ENCODE measurements around the gene RAPGEF3. TPM values are rescaled to one million over a fixed set of nuclear protein-coding genes. Genes with fewer than 3 reads are reported as not detected.

Gene RAPGEF3
- total RNA-seq, 2 donors from 2014 or later, result 10.1 TPM

GRCh38 chr12:47748899-47749298 is 9.8 kb downstream of the RAPGEF3 start:
- H3K4me3 ChIP-seq, result no peak overlapping the region
- H3K27me3 ChIP-seq, result no peaks in the 10 kb centered on the region
- H3K4me1 ChIP-seq, result peaks cover 9% of the 10 kb centered on the region
- no peaks in the 10 kb centered on the region for H3K36me3 ChIP-seq
- TF ChIP-seq CTCF (IDR thresholded peaks at IDR 0.05), result no peak
- H3K27ac ChIP-seq, result no peak overlapping the region
- no peak overlapping the region for H3K9ac ChIP-seq (ENCODE audit: low read depth in 2 of 2, low read length in 2 of 2)
- intact Hi-C loops (cut with DNase I), result no loop called here
- no peak for DNase-seq
- H3K9me3 ChIP-seq, result no peaks in the 10 kb centered on the region

DNA sequence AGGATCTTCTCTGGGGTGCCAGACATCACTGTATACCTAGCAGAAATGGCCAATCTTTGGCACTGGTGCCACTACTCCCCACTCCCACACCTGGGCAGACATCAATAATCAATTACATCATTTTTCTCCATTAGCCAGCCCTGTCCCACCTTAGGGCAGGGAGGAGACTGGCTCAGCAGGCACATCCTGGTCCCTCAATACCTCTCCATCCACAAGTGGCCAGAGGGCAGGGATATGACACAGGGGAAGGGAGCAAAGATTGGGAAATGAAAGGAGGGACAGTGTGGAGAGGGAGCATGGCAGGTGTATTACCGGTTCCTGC is 10.2 kb downstream of the RAPGEF3 start:
- Histone ChIP-seq H3K4me3 (no peak overlapping the region), H3K27me3 (no peaks in the 10 kb centered on the region), H3K36me3 (no peaks in the 10 kb centered on the region), H3K9me3 (no peaks in the 10 kb centered on the region), H3K9ac (ENCODE audit: low read depth in 2 of 2, low read length in 2 of 2) (no peak overlapping the region), H3K4me1 (peaks cover 5% of the 10 kb centered on the region), H3K27ac (no peak overlapping the region)
- intact Hi-C loops (cut with DNase I), result no loop called here
- TF ChIP-seq CTCF (IDR thresholded peaks at IDR 0.05), result no peak
- DNase-seq, result no peak

- H3K9ac ChIP-seq (ENCODE audit: low read depth in 2 of 2, low read length in 2 of 2), result no peak overlapping the region
- TF ChIP-seq CTCF (IDR thresholded peaks at IDR 0.05), result no peak
- no peak for DNase-seq
- H3K4me3 ChIP-seq, result no peak overlapping the region
- intact Hi-C loops (cut with DNase I), result no loop called here
- H3K9me3 ChIP-seq, result no peaks in the 10 kb centered on the region
- no peaks in the 10 kb centered on the region for H3K4me1 ChIP-seq
- no peak overlapping the region for H3K27ac ChIP-seq
- H3K36me3 ChIP-seq, result no peaks in the 10 kb centered on the region
- no peaks in the 10 kb centered on the region for H3K27me3 ChIP-seq
These were observed 10.8 kb downstream of the RAPGEF3 start for GRCh38 chr12:47747596-47748506.

GRCh38 chr12:47747126-47747525 is 11.6 kb downstream of the RAPGEF3 start:
- no peaks in the 10 kb centered on the region for H3K36me3 ChIP-seq
- H3K9me3 ChIP-seq, result no peaks in the 10 kb centered on the region
- no peak overlapping the region for H3K27ac ChIP-seq
- intact Hi-C loops (cut with DNase I), result no loop called here
- no peaks in the 10 kb centered on the region for H3K4me1 ChIP-seq
- DNase-seq, result no peak
- no peaks in the 10 kb centered on the region for H3K27me3 ChIP-seq
- no peak overlapping the region for H3K9ac ChIP-seq (ENCODE audit: low read depth in 2 of 2, low read length in 2 of 2)
- no peak for TF ChIP-seq CTCF (IDR thresholded peaks at IDR 0.05)
- no peak overlapping the region for H3K4me3 ChIP-seq

- intact Hi-C loops (cut with DNase I), result no loop called here
- no peak for TF ChIP-seq CTCF (IDR thresholded peaks at IDR 0.05)
- peaks cover 1% of the 10 kb centered on the region for H3K4me1 ChIP-seq
- H3K9ac ChIP-seq (ENCODE audit: low read depth in 2 of 2, low read length in 2 of 2), result no peak overlapping the region
- no peak overlapping the region for H3K4me3 ChIP-seq
- no peaks in the 10 kb centered on the region for H3K36me3 ChIP-seq
- H3K9me3 ChIP-seq, result no peaks in the 10 kb centered on the region
- H3K27ac ChIP-seq, result no peak overlapping the region
- H3K27me3 ChIP-seq, result no peaks in the 10 kb centered on the region
- DNase-seq, result no peak
These were observed 12.2 kb downstream of the RAPGEF3 start for GRCh38 chr12:47746523-47746922.
